ENCODE results near the gene ADGRV1. TPM values are rescaled to one million over a fixed set of nuclear protein-coding genes. Genes with fewer than 3 reads are reported as not detected.

The ADGRV1 gene
- total RNA-seq, 2 experiments from 2014 or later, result not detected

DNA sequence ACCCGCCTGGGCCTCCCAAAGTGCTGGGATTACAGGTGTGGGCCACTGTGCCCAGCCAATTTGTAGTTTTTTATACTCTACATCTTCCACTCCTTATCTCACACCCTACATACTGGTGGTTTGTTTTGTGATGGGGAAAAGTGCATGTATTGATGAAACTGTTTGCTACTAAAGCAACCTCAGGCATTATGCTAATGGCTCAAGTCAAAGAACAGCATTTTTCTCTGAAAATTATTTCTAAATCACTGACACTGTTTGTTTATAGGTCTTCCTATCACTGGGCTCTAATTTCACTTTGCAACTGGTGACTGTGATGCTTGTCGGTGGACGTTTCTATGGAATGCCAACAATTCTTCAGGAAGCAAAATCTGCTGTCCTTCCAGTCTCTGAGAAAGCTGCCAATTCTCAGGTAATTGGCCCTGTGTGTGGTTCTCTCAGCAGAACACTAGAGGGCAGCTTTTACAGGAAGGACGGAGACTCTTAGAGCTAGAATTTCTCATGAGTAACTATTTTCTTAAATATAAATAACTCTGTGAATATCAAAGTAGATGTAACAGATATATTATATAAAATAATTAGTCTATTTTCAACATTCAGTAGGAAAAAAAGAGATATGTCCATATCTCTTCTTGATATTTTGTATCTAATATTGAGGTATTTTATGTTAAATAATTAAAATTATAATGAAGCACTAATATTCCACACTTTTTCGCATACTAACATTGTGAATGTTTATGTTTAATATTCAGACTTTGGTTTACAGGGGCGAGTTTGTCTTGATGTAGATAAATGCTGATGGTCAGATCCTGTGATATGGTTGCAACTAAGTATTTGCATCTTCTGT is 244.1 kb downstream of the ADGRV1 start:
- intact Hi-C loops (cut with micrococcal nuclease; ENCODE audit: unreplicated experiment), result no loop called here
- Histone ChIP-seq H4K20me1 (ENCODE audit: insufficient read depth, low read length) (no peaks in the 10 kb centered on the region), H3K4me3 (ENCODE audit: low read depth, low read length, poor library complexity, severe bottlenecking) (no peak overlapping the region), H3K9me2 (ENCODE audit: insufficient read depth, low read length) (no peaks in the 10 kb centered on the region), H2AFZ (ENCODE audit: low read length) (no peak overlapping the region), H3K27ac (ENCODE audit: low read depth, low read length, poor library complexity, severe bottlenecking) (no peak overlapping the region), H3K4me2 (ENCODE audit: low read length) (no peak overlapping the region), H3K79me2 (ENCODE audit: insufficient read depth, low read depth, low read length) (no peaks in the 10 kb centered on the region), H3K9me3 (ENCODE audit: low read length) (no peaks in the 10 kb centered on the region), H3K36me3 (ENCODE audit: insufficient read depth, low read length) (no peaks in the 10 kb centered on the region), H3K4me1 (ENCODE audit: insufficient read depth, low read length, poor library complexity, severe bottlenecking) (no peaks in the 10 kb centered on the region)
- BruUV-seq (replicated peaks), result no TSS peak
- CTCF ChIA-PET (ENCODE audit: unreplicated experiment), result no interaction called here
- POLR2A ChIA-PET, result interaction anchor here (0.6 to 1.4 kb wide), 2 partner anchors 8 to 174 kb away, joined by 3 read pairs; no protein-coding TSS in a partner anchor
- TF ChIP-seq, protein P1, sequence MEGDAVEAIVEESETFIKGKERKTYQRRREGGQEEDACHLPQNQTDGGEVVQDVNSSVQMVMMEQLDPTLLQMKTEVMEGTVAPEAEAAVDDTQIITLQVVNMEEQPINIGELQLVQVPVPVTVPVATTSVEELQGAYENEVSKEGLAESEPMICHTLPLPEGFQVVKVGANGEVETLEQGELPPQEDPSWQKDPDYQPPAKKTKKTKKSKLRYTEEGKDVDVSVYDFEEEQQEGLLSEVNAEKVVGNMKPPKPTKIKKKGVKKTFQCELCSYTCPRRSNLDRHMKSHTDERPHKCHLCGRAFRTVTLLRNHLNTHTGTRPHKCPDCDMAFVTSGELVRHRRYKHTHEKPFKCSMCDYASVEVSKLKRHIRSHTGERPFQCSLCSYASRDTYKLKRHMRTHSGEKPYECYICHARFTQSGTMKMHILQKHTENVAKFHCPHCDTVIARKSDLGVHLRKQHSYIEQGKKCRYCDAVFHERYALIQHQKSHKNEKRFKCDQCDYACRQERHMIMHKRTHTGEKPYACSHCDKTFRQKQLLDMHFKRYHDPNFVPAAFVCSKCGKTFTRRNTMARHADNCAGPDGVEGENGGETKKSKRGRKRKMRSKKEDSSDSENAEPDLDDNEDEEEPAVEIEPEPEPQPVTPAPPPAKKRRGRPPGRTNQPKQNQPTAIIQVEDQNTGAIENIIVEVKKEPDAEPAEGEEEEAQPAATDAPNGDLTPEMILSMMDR (conservative IDR thresholded peaks at IDR 0.05; ENCODE audit: low read length), result peak; percentile 82
- TF ChIP-seq EZH2phosphoT487 (IDR thresholded peaks at IDR 0.05; ENCODE audit: borderline replicate concordance, low read depth, low read length), result no peak
- peak; percentile 25 for DNase-seq (ENCODE audit: low spot score)

DNA sequence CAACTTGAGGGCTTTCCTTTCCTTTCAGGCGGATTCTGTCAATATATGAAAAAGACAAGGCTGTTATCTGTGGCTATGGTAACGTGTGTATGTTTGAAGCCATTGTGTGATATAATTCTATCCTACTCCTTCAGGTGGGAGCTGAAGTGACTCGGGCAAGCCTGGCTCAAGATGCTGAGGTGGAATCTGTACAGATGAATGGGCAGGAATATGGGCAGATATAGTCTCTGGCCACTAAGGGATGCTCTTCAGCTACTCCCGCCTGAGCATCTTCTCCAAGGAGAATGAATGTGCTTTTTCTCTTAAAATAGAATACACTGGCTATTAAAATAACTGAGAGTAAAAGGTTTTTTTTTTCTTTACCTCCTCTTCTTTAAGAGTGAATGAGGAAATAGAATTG is 244.8 kb downstream of the ADGRV1 start:
- CTCF ChIA-PET (ENCODE audit: unreplicated experiment), result no interaction called here
- intact Hi-C loops (cut with micrococcal nuclease; ENCODE audit: unreplicated experiment), result no loop called here
- BruUV-seq (replicated peaks), result no TSS peak

More for the DNA sequence above, 244.8 kb downstream of the ADGRV1 start:
- no peaks in the 10 kb centered on the region for H3K9me3 ChIP-seq (ENCODE audit: low read length)
- POLR2A ChIA-PET, result interaction anchor here (0.6 to 1.4 kb wide), 2 partner anchors 9 to 174 kb away, joined by 3 read pairs; no protein-coding TSS in a partner anchor
- H3K4me1 ChIP-seq (ENCODE audit: insufficient read depth, low read length, poor library complexity, severe bottlenecking), result no peaks in the 10 kb centered on the region
- no peak for TF ChIP-seq EZH2phosphoT487 (IDR thresholded peaks at IDR 0.05; ENCODE audit: borderline replicate concordance, low read depth, low read length)
- TF ChIP-seq, protein P1 (conservative IDR thresholded peaks at IDR 0.05; ENCODE audit: low read length), result no peak
- H3K4me3 ChIP-seq (ENCODE audit: low read depth, low read length, poor library complexity, severe bottlenecking), result no peak overlapping the region
- DNase-seq (ENCODE audit: low spot score), result no peak
- no peaks in the 10 kb centered on the region for H3K79me2 ChIP-seq (ENCODE audit: insufficient read depth, low read depth, low read length)
- H3K4me2 ChIP-seq (ENCODE audit: low read length), result no peak overlapping the region
- no peak overlapping the region for H2AFZ ChIP-seq (ENCODE audit: low read length)
- H3K27ac ChIP-seq (ENCODE audit: low read depth, low read length, poor library complexity, severe bottlenecking), result no peak overlapping the region
- no peaks in the 10 kb centered on the region for H3K9me2 ChIP-seq (ENCODE audit: insufficient read depth, low read length)
- H4K20me1 ChIP-seq (ENCODE audit: insufficient read depth, low read length), result no peaks in the 10 kb centered on the region
- no peaks in the 10 kb centered on the region for H3K36me3 ChIP-seq (ENCODE audit: insufficient read depth, low read length)
